HepG2 (cell line): Measurements from ENCODE around the gene CARS2. TPM values are rescaled to one million over a fixed set of nuclear protein-coding genes. Genes with fewer than 3 reads are reported as not detected.
A peak's percentile ranks its signal among the peaks of the same experiment; 100 is the strongest.

Source experiments
- ATAD3A ChIP-seq: sonication (generic); formaldehyde crosslinking; IDR thresholded peaks from 2 replicates; pipeline ENCODE4 v1.4.0; 2020; ENCODE audit warnings: missing genetic modification reagents
- CC2D1A ChIP-seq: sonication (generic); formaldehyde crosslinking; IDR thresholded peaks from 2 replicates; pipeline ENCODE4 v1.8.1; 2023; ENCODE audit warnings: mild to moderate bottlenecking, missing genetic modification reagents
- CTCF ChIP-seq: sonication (generic); formaldehyde crosslinking; IDR thresholded peaks from 2 replicates; pipeline ENCODE4 v1.5.0; 2020; ENCODE audit warnings: mild to moderate bottlenecking, missing genetic modification reagents, moderate library complexity
- GMEB1 ChIP-seq: sonication (generic); formaldehyde crosslinking; IDR thresholded peaks from 2 replicates; pipeline ENCODE4 v1.5.1; 2020; ENCODE audit warnings: missing genetic modification reagents, mild to moderate bottlenecking, borderline replicate concordance
- KDM5A ChIP-seq: fragments of 200-600 bp; sonication (generic); IDR thresholded peaks from 2 replicates; pipeline ENCODE4 v1.7.0; 2018; ENCODE audit warnings: antibody characterized with exemption, mild to moderate bottlenecking, low read length, borderline replicate concordance
- LCORL ChIP-seq, 2 experiments: fragments of 450-650 bp in 1 of 2; sonication (generic) in 1 of 2; formaldehyde crosslinking in 1 of 2; IDR thresholded peaks; 2 replicates each; pipeline versions ENCODE4 v1.5.0 to v1.6.1; 2017 to 2020; ENCODE audit warnings: antibody characterized with exemption in 1 of 2, missing genetic modification reagents in 1 of 2
- MAF1 ChIP-seq: sonication (generic); formaldehyde crosslinking; IDR thresholded peaks from 2 replicates; pipeline ENCODE4 v1.5.0; 2020; ENCODE audit warnings: missing genetic modification reagents, borderline replicate concordance
- MAFG ChIP-seq: sonication (generic); formaldehyde crosslinking; IDR thresholded peaks from 2 replicates; pipeline ENCODE4 v1.5.1; 2020; ENCODE audit warnings: mild to moderate bottlenecking, missing genetic modification reagents
- MED8 ChIP-seq: sonication (generic); formaldehyde crosslinking; IDR thresholded peaks from 2 replicates; pipeline ENCODE4 v1.8.1; 2023; ENCODE audit warnings: mild to moderate bottlenecking, missing genetic modification reagents; ENCODE audit not compliant: insufficient replicate concordance
- RXRB ChIP-seq: IDR thresholded peaks from 2 replicates; pipeline ENCODE4 v1.6.1; 2016; ENCODE audit warnings: borderline replicate concordance, missing genetic modification reagents, missing compliant biosample characterization
- ZBTB42 ChIP-seq: sonication (generic); formaldehyde crosslinking; IDR thresholded peaks from 2 replicates; pipeline ENCODE4 v1.5.0; 2020; ENCODE audit warnings: mild to moderate bottlenecking, missing genetic modification reagents
- ZNF136 ChIP-seq: sonication (generic); formaldehyde crosslinking; IDR thresholded peaks from 2 replicates; pipeline ENCODE4 v1.8.1; 2022; ENCODE audit warnings: low read depth, mild to moderate bottlenecking, moderate library complexity, missing genetic modification reagents
- ZNF407 ChIP-seq: sonication (generic); formaldehyde crosslinking; IDR thresholded peaks from one replicate; pipeline ENCODE4 v1.5.1; 2020; ENCODE audit warnings: mild to moderate bottlenecking, missing genetic modification reagents; ENCODE audit errors: not compliant biosample characterization
- polyA plus RNA-seq, 8 experiments: library from polyadenylated mRNA; depleted of rRNA in 3 of 8; stranded (reverse) in 7 of 8; unstranded in 1 of 8; fragments of >200 nt; fragmentation: Illumina TruSeq in 4 of 8; extraction: Trizol in 4 of 8; gene quantifications; 2 replicates each; pipeline versions ENCODE4 v1.2.1 to v1.2.3, GENCODE V29; 2011 to 2016; ENCODE audit warnings: low read depth in 4 of 8, missing spikeins in 1 of 8, mixed read lengths in 1 of 8; ENCODE audit not compliant: insufficient read depth in 1 of 8
- total RNA-seq, 5 experiments: library from RNA; depleted of rRNA; stranded (reverse); fragments of >200 nt; fragmentation: Illumina TruSeq; extraction: Trizol; gene quantifications; 2 replicates each; pipeline ENCODE4 v1.2.3, GENCODE V29; 2016; ENCODE audit warnings: low read depth in 1 of 5
- TF ChIP-seq, protein P1 (sequence below): sonication (generic); formaldehyde crosslinking; IDR thresholded peaks from 2 replicates; pipeline ENCODE4 v1.5.1; 2020; ENCODE audit warnings: mild to moderate bottlenecking, missing genetic modification reagents, borderline replicate concordance

CARS2 gene
- total and polyA plus RNA-seq, 2 of the 13 experiments (the other 11 are each of a cell fraction or from before 2014, with no cell fraction given) = 41.1 to 59.3 TPM

- TF ChIP-seq ZNF407 (CRISPR knock-in tag) = peak; percentile 20
- TF ChIP-seq, protein P1, sequence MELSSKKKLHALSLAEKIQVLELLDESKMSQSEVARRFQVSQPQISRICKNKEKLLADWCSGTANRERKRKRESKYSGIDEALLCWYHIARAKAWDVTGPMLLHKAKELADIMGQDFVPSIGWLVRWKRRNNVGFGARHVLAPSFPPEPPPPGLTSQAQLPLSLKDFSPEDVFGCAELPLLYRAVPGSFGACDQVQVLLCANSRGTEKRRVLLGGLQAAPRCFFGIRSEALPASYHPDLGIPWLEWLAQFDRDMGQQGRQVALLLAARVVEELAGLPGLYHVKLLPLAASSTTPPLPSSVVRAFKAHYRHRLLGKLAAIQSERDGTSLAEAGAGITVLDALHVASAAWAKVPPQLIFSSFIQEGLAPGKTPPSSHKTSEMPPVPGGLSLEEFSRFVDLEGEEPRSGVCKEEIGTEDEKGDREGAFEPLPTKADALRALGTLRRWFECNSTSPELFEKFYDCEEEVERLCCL (CRISPR knock-in tag) = no peak
- TF ChIP-seq LCORL (IDR thresholded peaks at IDR 0.05) = no peak
- TF ChIP-seq LCORL (CRISPR knock-in tag; IDR thresholded peaks at IDR 0.05) = 0 out of 2 replicates have a peak, but pooled peaks have one; percentile 32
- TF ChIP-seq ATAD3A (CRISPR knock-in tag) = no peak
- no peak for TF ChIP-seq MAFG (CRISPR knock-in tag)
- peak; percentile 56 for TF ChIP-seq MED8 (CRISPR knock-in tag)
- peak; percentile 52; the same call in 1 of the 2 replicates for TF ChIP-seq GMEB1 (CRISPR knock-in tag)
- TF ChIP-seq CTCF = no peak; the same call in 1 of the 2 replicates
- peak; percentile 21; the same call in 1 of the 2 replicates for TF ChIP-seq RXRB (CRISPR knock-in tag)
- no peak for TF ChIP-seq CC2D1A (CRISPR knock-in tag)
- TF ChIP-seq KDM5A = no peak
- no peak for TF ChIP-seq MAF1 (CRISPR knock-in tag)
- no peak; the same call in 1 of the 2 replicates for TF ChIP-seq ZNF136 (CRISPR knock-in tag)
- 0 out of 2 replicates have a peak, but pooled peaks have one; percentile 47 for TF ChIP-seq ZBTB42 (CRISPR knock-in tag)
Observed at GRCh38 chr13:110615322-110616102, 90.4 kb downstream of the CARS2 start, which contains the start of gene NAXD (continued).
